ENCODE results near the gene TNIK.
"Not testable (repeated sequence)": the region's sequence is repeated elsewhere in the genome, so short reads cannot be mapped to it uniquely, and the experiment has no call there.

Gene TNIK

GRCh38 chr3:171444001-171444690 lies 16.1 kb downstream of the TNIK start:
- no peak for DNase-seq

GRCh38 chr3:171443211-171443957 lies 16.8 kb downstream of the TNIK start:
- DNase-seq, result no peak

GRCh38 chr3:171442184-171442583 lies 18.0 kb downstream of the TNIK start:
- no peak for DNase-seq

GRCh38 chr3:171441381-171441780 lies 18.8 kb downstream of the TNIK start:
- DNase-seq, result no peak

- no peak for DNase-seq
Measured at GRCh38 chr3:171439996-171440395, 20.2 kb downstream of the TNIK start.

GRCh38 chr3:171437115-171437756 lies 23.0 kb downstream of the TNIK start:
- DNase-seq, result no peak

- no peak for DNase-seq
Measured at GRCh38 chr3:171436380-171436779, 23.8 kb downstream of the TNIK start.

GRCh38 chr3:171435757-171436156 lies 24.4 kb downstream of the TNIK start:
- no peak for DNase-seq

- DNase-seq, result no peak
Measured at GRCh38 chr3:171435143-171435542, 25.1 kb downstream of the TNIK start.

- no peak for DNase-seq
Measured at GRCh38 chr3:171432548-171432947, 27.7 kb downstream of the TNIK start.

GRCh38 chr3:171431550-171431949 lies 28.7 kb downstream of the TNIK start:
- no peak for DNase-seq

- DNase-seq, result no peak
Measured at GRCh38 chr3:171430530-171430929, 29.7 kb downstream of the TNIK start.

GRCh38 chr3:171429635-171430034 lies 30.6 kb downstream of the TNIK start:
- DNase-seq, result no peak

- no peak for DNase-seq
Measured at GRCh38 chr3:171428892-171429291, 31.3 kb downstream of the TNIK start.

GRCh38 chr3:171428321-171428787 lies 31.9 kb downstream of the TNIK start:
- no peak for DNase-seq

GRCh38 chr3:171427771-171428320 lies 32.4 kb downstream of the TNIK start:
- no peak for DNase-seq

GRCh38 chr3:171424063-171424462 lies 36.1 kb downstream of the TNIK start:
- not testable (repeated sequence) for DNase-seq

- DNase-seq, result not testable (repeated sequence)
Measured at GRCh38 chr3:171422855-171423254, 37.4 kb downstream of the TNIK start.

- DNase-seq, result no peak
Measured at GRCh38 chr3:171420667-171421066, 39.5 kb downstream of the TNIK start.

- DNase-seq, result no peak
Measured at GRCh38 chr3:171419457-171419856, 40.7 kb downstream of the TNIK start.

- no peak for DNase-seq
Measured at GRCh38 chr3:171417813-171418212, 42.4 kb downstream of the TNIK start.

GRCh38 chr3:171417137-171417536 lies 43.1 kb downstream of the TNIK start:
- no peak for DNase-seq

- no peak for DNase-seq
Measured at GRCh38 chr3:171416666-171417065, 43.5 kb downstream of the TNIK start.

- DNase-seq, result no peak
Measured at GRCh38 chr3:171416061-171416460, 44.1 kb downstream of the TNIK start.
